ENCODE measurements around the gene SERPINA3. TPM values are rescaled to one million over a fixed set of nuclear protein-coding genes. Genes with fewer than 3 reads are reported as not detected.

Gene SERPINA3
- total RNA-seq, 1 donor from 2014 or later = 1.3 TPM

DNA sequence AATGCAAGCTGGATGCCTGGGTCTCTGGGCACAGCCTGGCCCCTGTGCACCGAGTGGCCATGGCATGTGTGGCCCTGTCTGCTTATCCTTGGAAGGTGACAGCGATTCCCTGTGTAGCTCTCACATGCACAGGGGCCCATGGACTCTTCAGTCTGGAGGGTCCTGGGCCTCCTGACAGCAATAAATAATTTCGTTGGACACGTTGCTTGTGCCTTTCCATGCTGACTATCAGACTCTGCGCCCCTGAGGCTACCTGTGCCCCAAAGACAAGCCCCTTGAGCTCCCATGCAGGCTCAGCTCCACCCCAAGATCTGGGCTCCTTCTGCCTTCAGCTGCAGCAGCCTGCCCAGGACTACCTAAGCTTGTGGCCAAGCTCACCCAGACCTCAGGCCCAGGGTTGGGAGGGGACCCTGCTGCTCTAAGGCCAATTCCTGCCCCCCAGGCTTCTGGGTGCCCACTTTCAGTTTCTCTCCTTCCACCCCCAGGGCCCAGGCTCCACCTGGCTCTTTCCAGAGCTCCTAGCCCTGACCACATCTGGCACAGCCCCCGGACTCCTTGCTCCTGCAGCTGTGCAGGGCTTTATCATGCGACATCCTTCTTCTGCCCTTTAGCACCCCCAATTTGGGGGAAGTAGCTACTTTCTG is 11.8 kb downstream of the SERPINA3 start:
- Histone ChIP-seq H3K4me2 (ENCODE audit: low read length) (no peak overlapping the region), H4K20me1 (ENCODE audit: insufficient read depth, low read length) (no peaks in the 10 kb centered on the region), H3K9me3 (ENCODE audit: insufficient read depth, low read depth, low read length) (peaks cover 7% of the 10 kb centered on the region), H3K36me3 (ENCODE audit: insufficient read depth, low read length) (no peaks in the 10 kb centered on the region), H3K9ac (ENCODE audit: low read length) (no peak overlapping the region), H3K4me1 (ENCODE audit: insufficient read depth, low read length) (peaks cover 14% of the 10 kb centered on the region), H3K79me2 (ENCODE audit: insufficient read depth, low read length) (no peaks in the 10 kb centered on the region), H3K4me3 (ENCODE audit: insufficient read depth, low read depth, low read length) (no peak overlapping the region), H2AFZ (ENCODE audit: low read depth, low read length) (no peak overlapping the region), H3K27ac (ENCODE audit: low read depth, low read length) (no peak overlapping the region), H3K27me3 (ENCODE audit: insufficient read depth, low read length) (peaks cover 4% of the 10 kb centered on the region)
- peaks cover 5% of the 10 kb centered on the region for H3K36me3 Mint-ChIP-seq (ENCODE audit: low read depth, unreplicated experiment)
- peaks cover 17% of the 10 kb centered on the region for H3K27me3 Mint-ChIP-seq (ENCODE audit: low read depth, unreplicated experiment)
- peaks cover 6% of the 10 kb centered on the region for H3K4me1 Mint-ChIP-seq (ENCODE audit: low read depth, unreplicated experiment)
- DNase-seq (ENCODE audit: low read depth) = no peak
- H3K9me3 Mint-ChIP-seq (ENCODE audit: unreplicated experiment) = peaks cover 19% of the 10 kb centered on the region
- no peak for TF ChIP-seq EZH2 (IDR thresholded peaks at IDR 0.05; ENCODE audit: insufficient read depth, low read length)
- TF ChIP-seq CTCF (IDR thresholded peaks at IDR 0.05; ENCODE audit: insufficient read depth, low read depth, low read length) = no peak
- no peak for FAIRE-seq
- H3K4me3 Mint-ChIP-seq (ENCODE audit: unreplicated experiment) = no peak overlapping the region
- no peak overlapping the region for H3K27ac Mint-ChIP-seq (ENCODE audit: unreplicated experiment)

- Mint-ChIP-seq H3K27ac (ENCODE audit: unreplicated experiment) (no peak overlapping the region), H3K4me1 (ENCODE audit: low read depth, unreplicated experiment) (peaks cover 10% of the 10 kb centered on the region), H3K27me3 (ENCODE audit: low read depth, unreplicated experiment) (peaks cover 21% of the 10 kb centered on the region), H3K9me3 (ENCODE audit: unreplicated experiment) (peaks cover 16% of the 10 kb centered on the region), H3K36me3 (ENCODE audit: low read depth, unreplicated experiment) (peaks cover 3% of the 10 kb centered on the region), H3K4me3 (ENCODE audit: unreplicated experiment) (no peak overlapping the region)
- no peaks in the 10 kb centered on the region for H4K20me1 ChIP-seq (ENCODE audit: insufficient read depth, low read length)
- no peak overlapping the region for H3K27ac ChIP-seq (ENCODE audit: low read depth, low read length)
- peaks cover 14% of the 10 kb centered on the region for H3K4me1 ChIP-seq (ENCODE audit: insufficient read depth, low read length)
- H2AFZ ChIP-seq (ENCODE audit: low read depth, low read length) = no peak overlapping the region
- no peak for FAIRE-seq
- H3K4me3 ChIP-seq (ENCODE audit: insufficient read depth, low read depth, low read length) = no peak overlapping the region
- DNase-seq (ENCODE audit: low read depth) = no peak
- H3K27me3 ChIP-seq (ENCODE audit: insufficient read depth, low read length) = peaks cover 4% of the 10 kb centered on the region
- peak overlapping the region; percentile 72 for H3K4me2 ChIP-seq (ENCODE audit: low read length)
- peaks cover under 1% of the 10 kb centered on the region for H3K9me3 ChIP-seq (ENCODE audit: insufficient read depth, low read depth, low read length)
- no peak for TF ChIP-seq EZH2 (IDR thresholded peaks at IDR 0.05; ENCODE audit: insufficient read depth, low read length)
- no peak for TF ChIP-seq CTCF (IDR thresholded peaks at IDR 0.05; ENCODE audit: insufficient read depth, low read depth, low read length)
- H3K36me3 ChIP-seq (ENCODE audit: insufficient read depth, low read length) = no peaks in the 10 kb centered on the region
- H3K79me2 ChIP-seq (ENCODE audit: insufficient read depth, low read length) = no peaks in the 10 kb centered on the region
- H3K9ac ChIP-seq (ENCODE audit: low read length) = peak overlapping the region; percentile 27
Measured at GRCh38 chr14:94624537-94625352, 12.6 kb downstream of the SERPINA3 start.

DNA sequence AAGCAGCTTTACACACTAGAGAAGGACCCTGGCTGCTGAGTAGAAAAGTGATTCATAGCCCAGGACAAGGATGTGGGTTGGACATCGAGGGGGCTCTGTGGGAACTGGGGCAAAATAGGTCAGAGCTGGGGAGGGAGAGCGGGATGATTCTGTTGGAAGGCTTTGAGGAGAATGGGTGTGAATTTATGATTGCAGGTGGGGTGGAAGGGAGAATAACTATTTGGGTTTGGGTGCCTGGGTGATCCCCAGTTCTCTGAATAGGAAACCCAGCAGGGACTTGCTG is 13.1 kb downstream of the SERPINA3 start:
- Mint-ChIP-seq H3K4me3 (ENCODE audit: unreplicated experiment) (no peak overlapping the region), H3K27ac (ENCODE audit: unreplicated experiment) (no peak overlapping the region), H3K9me3 (ENCODE audit: unreplicated experiment) (peaks cover 11% of the 10 kb centered on the region), H3K4me1 (ENCODE audit: low read depth, unreplicated experiment) (peaks cover 10% of the 10 kb centered on the region), H3K36me3 (ENCODE audit: low read depth, unreplicated experiment) (peaks cover 3% of the 10 kb centered on the region), H3K27me3 (ENCODE audit: low read depth, unreplicated experiment) (peaks cover 25% of the 10 kb centered on the region)
- H3K4me3 ChIP-seq (ENCODE audit: insufficient read depth, low read depth, low read length) = no peak overlapping the region
- FAIRE-seq (no peak), DNase-seq (ENCODE audit: low read depth) (peak; percentile 35)
- H3K79me2 ChIP-seq (ENCODE audit: insufficient read depth, low read length) = no peaks in the 10 kb centered on the region
- H3K9me3 ChIP-seq (ENCODE audit: insufficient read depth, low read depth, low read length) = no peaks in the 10 kb centered on the region
- peaks cover 14% of the 10 kb centered on the region for H3K4me1 ChIP-seq (ENCODE audit: insufficient read depth, low read length)
- no peak overlapping the region for H2AFZ ChIP-seq (ENCODE audit: low read depth, low read length)
- H3K4me2 ChIP-seq (ENCODE audit: low read length) = peak overlapping the region; percentile 72
- peaks cover 4% of the 10 kb centered on the region for H3K27me3 ChIP-seq (ENCODE audit: insufficient read depth, low read length)
- H3K36me3 ChIP-seq (ENCODE audit: insufficient read depth, low read length) = no peaks in the 10 kb centered on the region
- no peak overlapping the region for H3K27ac ChIP-seq (ENCODE audit: low read depth, low read length)
- no peaks in the 10 kb centered on the region for H4K20me1 ChIP-seq (ENCODE audit: insufficient read depth, low read length)
- peak overlapping the region; percentile 27 for H3K9ac ChIP-seq (ENCODE audit: low read length)
- TF ChIP-seq EZH2 (IDR thresholded peaks at IDR 0.05; ENCODE audit: insufficient read depth, low read length) (no peak), CTCF (IDR thresholded peaks at IDR 0.05; ENCODE audit: insufficient read depth, low read depth, low read length) (no peak)
